ENCODE results near the gene SLC25A24. TPM values are rescaled to one million over a fixed set of nuclear protein-coding genes. Genes with fewer than 3 reads are reported as not detected.

The SLC25A24 gene
- total RNA-seq, 1 donor from 2014 or later = 72.2 TPM

DNA sequence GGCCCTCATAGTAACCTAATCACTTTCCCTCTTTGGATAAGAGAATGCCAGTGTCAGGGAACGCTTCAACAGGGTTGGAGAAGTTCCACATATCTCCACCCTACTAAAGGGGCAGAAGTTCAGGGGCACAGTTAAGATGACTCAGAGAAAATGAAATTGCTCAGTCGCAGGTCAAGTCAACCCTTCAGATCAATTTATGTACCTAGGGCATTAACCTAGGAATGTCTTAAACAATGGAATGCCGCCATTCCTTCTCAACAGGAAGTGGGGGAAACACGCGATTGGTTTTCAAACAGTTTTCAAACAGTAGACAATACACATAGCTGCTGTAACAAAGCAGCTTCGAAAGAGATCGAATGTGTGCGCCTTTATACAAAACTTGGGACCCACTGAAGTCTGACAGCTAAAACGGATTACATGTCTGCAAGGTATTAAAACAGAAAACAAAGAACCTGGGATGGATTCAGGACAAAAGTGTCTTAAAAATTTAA is 897 bp downstream of the SLC25A24 start:
- Histone ChIP-seq H3K4me1 (peaks cover 18% of the 10 kb centered on the region), H3K9me3 (ENCODE audit: low read depth) (no peaks in the 10 kb centered on the region), H3K4me2 (peak overlapping the region; percentile 94), H3K4me3 (peak overlapping the region; percentile 85), H3K27me3 (peaks cover 12% of the 10 kb centered on the region), H3K9ac (no peak overlapping the region), H3F3A (ENCODE audit: low read depth) (peaks cover 4% of the 10 kb centered on the region), H3K79me2 (ENCODE audit: low read depth) (peaks cover 57% of the 10 kb centered on the region), H4K20me1 (ENCODE audit: low read depth) (peaks cover 7% of the 10 kb centered on the region), H3K27ac (no peak overlapping the region), H2AFZ (replicated peaks) (peak overlapping the region; percentile 94), H3K36me3 (peaks cover 3% of the 10 kb centered on the region)
- peaks cover 16% of the 10 kb centered on the region for H3K9me3 Mint-ChIP-seq
- H3K4me1 Mint-ChIP-seq = peaks cover 19% of the 10 kb centered on the region
- H3K27me3 Mint-ChIP-seq (ENCODE audit: insufficient read depth, low read depth) = peaks cover 8% of the 10 kb centered on the region
- H3K4me3 Mint-ChIP-seq = peak overlapping the region; percentile 89
- DNase-seq (ENCODE audit: low spot score) = peak; percentile 52
- peaks cover 35% of the 10 kb centered on the region for H3K36me3 Mint-ChIP-seq
- peak overlapping the region; percentile 36 for H3K27ac Mint-ChIP-seq
- TF ChIP-seq EZH2phosphoT487 (IDR thresholded peaks at IDR 0.05) = no peak
- TF ChIP-seq, protein P1, sequence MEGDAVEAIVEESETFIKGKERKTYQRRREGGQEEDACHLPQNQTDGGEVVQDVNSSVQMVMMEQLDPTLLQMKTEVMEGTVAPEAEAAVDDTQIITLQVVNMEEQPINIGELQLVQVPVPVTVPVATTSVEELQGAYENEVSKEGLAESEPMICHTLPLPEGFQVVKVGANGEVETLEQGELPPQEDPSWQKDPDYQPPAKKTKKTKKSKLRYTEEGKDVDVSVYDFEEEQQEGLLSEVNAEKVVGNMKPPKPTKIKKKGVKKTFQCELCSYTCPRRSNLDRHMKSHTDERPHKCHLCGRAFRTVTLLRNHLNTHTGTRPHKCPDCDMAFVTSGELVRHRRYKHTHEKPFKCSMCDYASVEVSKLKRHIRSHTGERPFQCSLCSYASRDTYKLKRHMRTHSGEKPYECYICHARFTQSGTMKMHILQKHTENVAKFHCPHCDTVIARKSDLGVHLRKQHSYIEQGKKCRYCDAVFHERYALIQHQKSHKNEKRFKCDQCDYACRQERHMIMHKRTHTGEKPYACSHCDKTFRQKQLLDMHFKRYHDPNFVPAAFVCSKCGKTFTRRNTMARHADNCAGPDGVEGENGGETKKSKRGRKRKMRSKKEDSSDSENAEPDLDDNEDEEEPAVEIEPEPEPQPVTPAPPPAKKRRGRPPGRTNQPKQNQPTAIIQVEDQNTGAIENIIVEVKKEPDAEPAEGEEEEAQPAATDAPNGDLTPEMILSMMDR (IDR thresholded peaks at IDR 0.05) = no peak
- no peak for TF ChIP-seq EZH2 (IDR thresholded peaks at IDR 0.05)

DNA sequence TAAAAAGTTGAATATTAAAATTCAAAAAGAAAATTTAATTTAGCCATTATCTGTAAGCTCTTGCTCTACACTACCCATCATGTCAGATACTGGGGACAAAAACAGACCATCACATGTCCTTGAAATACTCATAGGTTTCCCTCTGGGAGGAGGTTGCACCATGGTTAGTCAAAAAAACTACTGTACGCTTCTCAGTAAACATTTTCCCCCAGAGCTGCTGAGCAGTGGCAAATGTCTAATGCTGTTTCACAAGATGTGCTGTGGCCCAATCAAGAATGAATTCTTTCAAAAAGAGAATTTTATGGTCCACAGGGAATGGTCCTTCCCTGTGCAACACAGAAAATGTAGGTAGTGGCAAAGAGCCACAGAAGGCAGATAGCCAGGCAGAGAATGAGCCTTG is 6.1 kb downstream of the SLC25A24 start:
- Mint-ChIP-seq H3K4me3 (no peak overlapping the region), H3K9me3 (peaks cover 39% of the 10 kb centered on the region), H3K27ac (no peak overlapping the region), H3K4me1 (peaks cover 7% of the 10 kb centered on the region), H3K27me3 (ENCODE audit: insufficient read depth, low read depth) (no peaks in the 10 kb centered on the region), H3K36me3 (peaks cover 67% of the 10 kb centered on the region)
- H3K4me1 ChIP-seq = peaks cover 18% of the 10 kb centered on the region
- no peaks in the 10 kb centered on the region for H3K27me3 ChIP-seq
- H3K9me3 ChIP-seq (ENCODE audit: low read depth) = no peaks in the 10 kb centered on the region
- DNase-seq (ENCODE audit: low spot score) = no peak
- no peak overlapping the region for H2AFZ ChIP-seq (replicated peaks)
- H3K9ac ChIP-seq = no peak overlapping the region
- peaks cover 90% of the 10 kb centered on the region for H3K79me2 ChIP-seq (ENCODE audit: low read depth)
- H3K36me3 ChIP-seq = peaks cover 3% of the 10 kb centered on the region
- no peak overlapping the region for H3K4me3 ChIP-seq
- H4K20me1 ChIP-seq (ENCODE audit: low read depth) = peaks cover 7% of the 10 kb centered on the region
- no peak overlapping the region for H3K27ac ChIP-seq
- TF ChIP-seq EZH2phosphoT487 (IDR thresholded peaks at IDR 0.05) (no peak), EZH2 (IDR thresholded peaks at IDR 0.05) (no peak)
- TF ChIP-seq, protein P1 (IDR thresholded peaks at IDR 0.05) = no peak
- H3K4me2 ChIP-seq = no peak overlapping the region
- no peaks in the 10 kb centered on the region for H3F3A ChIP-seq (ENCODE audit: low read depth)

DNA sequence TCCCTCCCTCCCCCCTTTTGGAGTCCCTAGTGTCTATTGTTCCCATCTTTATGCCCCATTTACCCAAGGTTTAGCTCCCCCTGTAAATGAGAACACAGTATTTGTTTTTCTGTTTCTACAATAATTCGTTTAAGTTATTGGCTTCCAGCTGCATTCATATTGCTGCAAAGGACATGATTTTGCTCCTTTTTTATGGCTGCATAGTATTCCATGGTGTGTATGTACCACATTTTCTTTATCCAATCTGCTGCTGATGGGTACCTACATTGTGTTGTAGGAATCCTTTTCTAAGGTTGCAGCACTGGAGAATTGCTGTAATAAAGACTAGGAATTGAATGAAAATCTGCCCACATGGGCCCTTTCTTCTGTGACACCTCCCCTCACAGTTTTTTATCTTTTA is 6.8 kb downstream of the SLC25A24 start:
- H3K27ac Mint-ChIP-seq = no peak overlapping the region
- no peaks in the 10 kb centered on the region for H3K27me3 Mint-ChIP-seq (ENCODE audit: insufficient read depth, low read depth)
- no peak for DNase-seq (ENCODE audit: low spot score)
- no peaks in the 10 kb centered on the region for H3K9me3 ChIP-seq (ENCODE audit: low read depth)
- no peak overlapping the region for H2AFZ ChIP-seq (replicated peaks)
- H3K79me2 ChIP-seq (ENCODE audit: low read depth) = peaks cover 90% of the 10 kb centered on the region
- H3K9ac ChIP-seq = no peak overlapping the region
- H3K4me3 Mint-ChIP-seq = no peak overlapping the region
- H3K27me3 ChIP-seq = no peaks in the 10 kb centered on the region
- TF ChIP-seq EZH2phosphoT487 (IDR thresholded peaks at IDR 0.05) (no peak), EZH2 (IDR thresholded peaks at IDR 0.05) (no peak)
- TF ChIP-seq, protein P1 (IDR thresholded peaks at IDR 0.05) = no peak
- no peak overlapping the region for H3K4me3 ChIP-seq
- no peak overlapping the region for H3K4me2 ChIP-seq
- H3K9me3 Mint-ChIP-seq = peaks cover 46% of the 10 kb centered on the region
- no peak overlapping the region for H3K27ac ChIP-seq
- H3K36me3 ChIP-seq = peaks cover 3% of the 10 kb centered on the region
- peaks cover 2% of the 10 kb centered on the region for H3K4me1 Mint-ChIP-seq
- H4K20me1 ChIP-seq (ENCODE audit: low read depth) = peaks cover 6% of the 10 kb centered on the region
- no peaks in the 10 kb centered on the region for H3F3A ChIP-seq (ENCODE audit: low read depth)
- H3K4me1 ChIP-seq = peaks cover 11% of the 10 kb centered on the region
- peaks cover 75% of the 10 kb centered on the region for H3K36me3 Mint-ChIP-seq

All from neural progenitor cell (in vitro differentiated cells).